ENCODE data around the gene CNST.
"Not testable (repeated sequence)": the region's sequence is repeated elsewhere in the genome, so short reads cannot be mapped to it uniquely, and the experiment has no call there.

Gene CNST

GRCh38 chr1:246587032-246587431 lies 20.8 kb downstream of the CNST start:
- DNase-seq (ENCODE audit: low read depth) = no peak

- DNase-seq (ENCODE audit: low read depth) = peak; percentile 58
These were observed 21.4 kb downstream of the CNST start for GRCh38 chr1:246587606-246588005.

GRCh38 chr1:246588159-246588721 lies 22.0 kb downstream of the CNST start:
- peak; percentile 83 for DNase-seq (ENCODE audit: low read depth)

- DNase-seq (ENCODE audit: low read depth) = not testable (repeated sequence)
These were observed 23.7 kb downstream of the CNST start for GRCh38 chr1:246589919-246590318.

- DNase-seq (ENCODE audit: low read depth) = no peak
These were observed 24.8 kb downstream of the CNST start for GRCh38 chr1:246591047-246591446.

- DNase-seq (ENCODE audit: low read depth) = no peak
These were observed 25.2 kb downstream of the CNST start for GRCh38 chr1:246591504-246591903.

- DNase-seq (ENCODE audit: low read depth) = no peak
These were observed 25.7 kb downstream of the CNST start for GRCh38 chr1:246591958-246592357.

GRCh38 chr1:246592695-246593094 lies 26.4 kb downstream of the CNST start:
- peak; percentile 95 for DNase-seq (ENCODE audit: low read depth)

- no peak for DNase-seq (ENCODE audit: low read depth)
These were observed 28.9 kb downstream of the CNST start for GRCh38 chr1:246595146-246595545.

- no peak for DNase-seq (ENCODE audit: low read depth)
These were observed 31.1 kb downstream of the CNST start for GRCh38 chr1:246597340-246597739.

GRCh38 chr1:246597971-246598370 lies 31.7 kb downstream of the CNST start:
- DNase-seq (ENCODE audit: low read depth) = no peak

GRCh38 chr1:246599315-246599714 lies 33.1 kb downstream of the CNST start:
- DNase-seq (ENCODE audit: low read depth) = no peak

GRCh38 chr1:246600579-246600978 lies 34.3 kb downstream of the CNST start:
- DNase-seq (ENCODE audit: low read depth) = no peak

GRCh38 chr1:246602194-246602593 lies 35.9 kb downstream of the CNST start:
- no peak for DNase-seq (ENCODE audit: low read depth)

- not testable (repeated sequence) for DNase-seq (ENCODE audit: low read depth)
These were observed 39.0 kb downstream of the CNST start for GRCh38 chr1:246605231-246605630.

GRCh38 chr1:246607462-246607861 lies 41.2 kb downstream of the CNST start:
- no peak for DNase-seq (ENCODE audit: low read depth)

GRCh38 chr1:246608616-246609376 lies 42.5 kb downstream of the CNST start:
- peak; percentile 97 for DNase-seq (ENCODE audit: low read depth)

GRCh38 chr1:246609632-246610031 lies 43.4 kb downstream of the CNST start:
- DNase-seq (ENCODE audit: low read depth) = no peak

- no peak for DNase-seq (ENCODE audit: low read depth)
These were observed 47.0 kb downstream of the CNST start for GRCh38 chr1:246613096-246613758.

GRCh38 chr1:246617156-246617555 lies 50.9 kb downstream of the CNST start:
- no peak for DNase-seq (ENCODE audit: low read depth)

- no peak for DNase-seq (ENCODE audit: low read depth)
These were observed 51.5 kb downstream of the CNST start for GRCh38 chr1:246617768-246618167.

- DNase-seq (ENCODE audit: low read depth) = no peak
These were observed 52.1 kb downstream of the CNST start for GRCh38 chr1:246618240-246618808.
